ENCODE results near the gene TMEM170A.

TMEM170A gene

DNA sequence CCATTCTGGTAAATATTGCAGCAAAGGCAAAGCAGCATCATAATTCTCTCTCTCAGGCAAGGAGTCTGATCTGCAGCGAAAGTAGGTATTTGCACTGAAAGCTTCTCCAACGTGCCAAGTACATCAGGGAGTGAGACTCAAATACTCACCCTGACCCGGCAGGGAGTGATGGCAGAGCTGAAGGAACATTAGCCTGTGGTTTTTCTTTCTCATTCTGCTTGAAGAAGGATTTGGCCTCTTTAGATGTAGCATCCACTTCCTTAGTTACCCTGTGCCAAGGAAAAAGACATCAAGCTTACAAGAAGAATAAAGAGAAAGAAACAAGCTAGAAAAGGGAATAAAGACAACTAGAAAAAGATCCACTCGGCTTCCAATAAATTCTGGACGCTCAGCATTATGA lies 69.5 kb downstream of the TMEM170A start:
- no peak for DNase-seq

Data from hematopoietic multipotent progenitor cell treated with erythropoietin and hydrocortisone succinate and interleukin-3 and kit ligand, for 8 days (in vitro differentiated cells).